Activated CD4-positive, alpha-beta T cell treated with anti-CD3 and anti-CD28 coated beads, Interleukin-2, amount 50 U/mL, for 16 hours (primary cell): ENCODE results near the gene IL17A.
"Not testable (repeated sequence)": the region's sequence is repeated elsewhere in the genome, so short reads cannot be mapped to it uniquely, and the experiment has no call there.

Experiments
- DNase-seq: peaks from one replicate; pipeline ENCODE4 v3.0.0-alpha.2; 2020

IL17A gene

GRCh38 chr6:52164319-52165094 is 21.7 kb upstream of the IL17A start:
- DNase-seq, result no peak

GRCh38 chr6:52167267-52167666 is 18.9 kb upstream of the IL17A start:
- DNase-seq, result no peak

GRCh38 chr6:52168351-52168750 is 17.8 kb upstream of the IL17A start:
- DNase-seq, result not testable (repeated sequence)

GRCh38 chr6:52174118-52174517 is 12.1 kb upstream of the IL17A start:
- no peak for DNase-seq

GRCh38 chr6:52176550-52176949 is 9.6 kb upstream of the IL17A start:
- DNase-seq, result no peak

GRCh38 chr6:52177961-52178360 is 8.2 kb upstream of the IL17A start:
- no peak for DNase-seq

GRCh38 chr6:52180787-52181558 is 5.2 kb upstream of the IL17A start:
- no peak for DNase-seq

GRCh38 chr6:52183131-52183713 is 3.0 kb upstream of the IL17A start:
- DNase-seq, result no peak

- DNase-seq, result no peak
Observed at GRCh38 chr6:52186480-52186879, 305 bp downstream of the IL17A start.

GRCh38 chr6:52187098-52187497 is 923 bp downstream of the IL17A start:
- DNase-seq, result no peak

- no peak for DNase-seq
Observed at GRCh38 chr6:52189974-52190373, 3.8 kb downstream of the IL17A start.

- peak; percentile 21 for DNase-seq
Observed at GRCh38 chr6:52190409-52190808, 4.2 kb downstream of the IL17A start.

- DNase-seq, result no peak
Observed at GRCh38 chr6:52191824-52192223, 5.6 kb downstream of the IL17A start.

- no peak for DNase-seq
Observed at GRCh38 chr6:52195886-52196285, 9.7 kb downstream of the IL17A start.

- not testable (repeated sequence) for DNase-seq
Observed at GRCh38 chr6:52200088-52200487, 13.9 kb downstream of the IL17A start.

GRCh38 chr6:52201046-52201445 is 14.9 kb downstream of the IL17A start:
- DNase-seq, result peak; percentile 27

GRCh38 chr6:52201493-52201892 is 15.3 kb downstream of the IL17A start:
- DNase-seq, result no peak

GRCh38 chr6:52207066-52207465 is 20.9 kb downstream of the IL17A start:
- DNase-seq, result no peak

GRCh38 chr6:52208612-52209011 is 22.4 kb downstream of the IL17A start:
- DNase-seq, result no peak

GRCh38 chr6:52209770-52210169 is 23.6 kb downstream of the IL17A start:
- DNase-seq, result peak; percentile 72

GRCh38 chr6:52210227-52210626 is 24.1 kb downstream of the IL17A start:
- DNase-seq, result peak; percentile 52

- peak; percentile 44 for DNase-seq
Observed at GRCh38 chr6:52213127-52213526, 27.0 kb downstream of the IL17A start.

GRCh38 chr6:52215787-52216186 is 29.6 kb downstream of the IL17A start:
- no peak for DNase-seq
